GM12878 (cell line): ENCODE results near the gene EPHB2.

Experiments
- CBFB ChIP-seq: IDR thresholded peaks from 2 replicates; pipeline ENCODE4 v1.6.1; 2016; ENCODE audit warnings: antibody characterized with exemption, low read depth
- CEBPB ChIP-seq, 2 experiments: fragments of 150-350 bp in 1 of 2; IDR thresholded peaks; 2 replicates each; pipeline ENCODE4 v1.6.1; 2012 to 2014; ENCODE audit warnings: low read depth in 2 of 2, low read length in 2 of 2, borderline replicate concordance in 1 of 2, inconsistent platforms in 1 of 2
- CTCF ChIP-seq, 3 experiments: IDR thresholded peaks in 2 of 3; conservative IDR thresholded peaks in 1 of 3; 2 replicates each; pipeline ENCODE4 v1.5.1; 2011; ENCODE audit warnings: low read depth in 3 of 3, low read length in 3 of 3, mild to moderate bottlenecking in 3 of 3, control low read depth in 2 of 3, moderate library complexity in 2 of 3, inconsistent platforms in 1 of 3, mixed read lengths in 1 of 3; ENCODE audit not compliant: control insufficient read depth in 2 of 3, insufficient read depth in 1 of 3; ENCODE audit errors: extremely low read depth in 1 of 3
- FOXM1 ChIP-seq: IDR thresholded peaks from 2 replicates; pipeline ENCODE4 v1.6.1; 2012; ENCODE audit warnings: low read depth, mild to moderate bottlenecking, inconsistent platforms, low read length, moderate library complexity
- HDAC2 ChIP-seq: fragments of 200-600 bp; sonication (generic); IDR thresholded peaks from 2 replicates; pipeline ENCODE4 v1.6.1; 2017
- KDM1A ChIP-seq: fragments of 200-600 bp; sonication (generic); IDR thresholded peaks from 2 replicates; pipeline ENCODE4 v1.6.1; 2016; ENCODE audit warnings: borderline replicate concordance
- MYC ChIP-seq: IDR thresholded peaks from 2 replicates; pipeline ENCODE4 v1.6.1; 2011; ENCODE audit warnings: mild to moderate bottlenecking, low read length, moderate library complexity, inconsistent platforms; ENCODE audit not compliant: insufficient read depth, insufficient replicate concordance, insufficient read length, severe bottlenecking
- POLR2A ChIP-seq: IDR thresholded peaks from 2 replicates; pipeline ENCODE4 v1.6.1; 2011; ENCODE audit warnings: low read depth, mild to moderate bottlenecking, low read length
- POLR2AphosphoS5 ChIP-seq: IDR thresholded peaks from 2 replicates; pipeline ENCODE4 v1.6.1; 2011; ENCODE audit warnings: mild to moderate bottlenecking, low read length, inconsistent platforms
- SP1 ChIP-seq: IDR thresholded peaks from one replicate; pipeline ENCODE4 v1.6.1; 2011; ENCODE audit warnings: low read depth, low read length
- ZNF622 ChIP-seq: fragments of 450-650 bp; IDR thresholded peaks from 2 replicates; pipeline ENCODE4 v1.6.1; 2017; ENCODE audit warnings: mild to moderate bottlenecking, inconsistent platforms
- TF ChIP-seq, protein P1 (sequence below): fragments of 450-650 bp; IDR thresholded peaks from 2 replicates; pipeline ENCODE4 v1.6.1; 2017; ENCODE audit warnings: mild to moderate bottlenecking, moderate library complexity

- 0 out of 6 replicates have a peak, but pooled peaks of 1 of the 3 experiments have one; percentile 1 for TF ChIP-seq CTCF (IDR thresholded peaks at IDR 0.05 in 2 of 3, conservative IDR thresholded peaks at IDR 0.05 in 1 of 3; ENCODE audit: control insufficient read depth in 2 of 3, extremely low read depth in 1 of 3, insufficient read depth in 1 of 3, low read depth in 3 of 3, low read length in 3 of 3)
- no peak for TF ChIP-seq SP1
- TF ChIP-seq POLR2A = no peak
- TF ChIP-seq, protein P1, sequence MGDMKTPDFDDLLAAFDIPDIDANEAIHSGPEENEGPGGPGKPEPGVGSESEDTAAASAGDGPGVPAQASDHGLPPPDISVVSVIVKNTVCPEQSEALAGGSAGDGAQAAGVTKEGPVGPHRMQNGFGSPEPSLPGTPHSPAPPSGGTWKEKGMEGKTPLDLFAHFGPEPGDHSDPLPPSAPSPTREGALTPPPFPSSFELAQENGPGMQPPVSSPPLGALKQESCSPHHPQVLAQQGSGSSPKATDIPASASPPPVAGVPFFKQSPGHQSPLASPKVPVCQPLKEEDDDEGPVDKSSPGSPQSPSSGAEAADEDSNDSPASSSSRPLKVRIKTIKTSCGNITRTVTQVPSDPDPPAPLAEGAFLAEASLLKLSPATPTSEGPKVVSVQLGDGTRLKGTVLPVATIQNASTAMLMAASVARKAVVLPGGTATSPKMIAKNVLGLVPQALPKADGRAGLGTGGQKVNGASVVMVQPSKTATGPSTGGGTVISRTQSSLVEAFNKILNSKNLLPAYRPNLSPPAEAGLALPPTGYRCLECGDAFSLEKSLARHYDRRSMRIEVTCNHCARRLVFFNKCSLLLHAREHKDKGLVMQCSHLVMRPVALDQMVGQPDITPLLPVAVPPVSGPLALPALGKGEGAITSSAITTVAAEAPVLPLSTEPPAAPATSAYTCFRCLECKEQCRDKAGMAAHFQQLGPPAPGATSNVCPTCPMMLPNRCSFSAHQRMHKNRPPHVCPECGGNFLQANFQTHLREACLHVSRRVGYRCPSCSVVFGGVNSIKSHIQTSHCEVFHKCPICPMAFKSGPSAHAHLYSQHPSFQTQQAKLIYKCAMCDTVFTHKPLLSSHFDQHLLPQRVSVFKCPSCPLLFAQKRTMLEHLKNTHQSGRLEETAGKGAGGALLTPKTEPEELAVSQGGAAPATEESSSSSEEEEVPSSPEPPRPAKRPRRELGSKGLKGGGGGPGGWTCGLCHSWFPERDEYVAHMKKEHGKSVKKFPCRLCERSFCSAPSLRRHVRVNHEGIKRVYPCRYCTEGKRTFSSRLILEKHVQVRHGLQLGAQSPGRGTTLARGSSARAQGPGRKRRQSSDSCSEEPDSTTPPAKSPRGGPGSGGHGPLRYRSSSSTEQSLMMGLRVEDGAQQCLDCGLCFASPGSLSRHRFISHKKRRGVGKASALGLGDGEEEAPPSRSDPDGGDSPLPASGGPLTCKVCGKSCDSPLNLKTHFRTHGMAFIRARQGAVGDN = no peak
- TF ChIP-seq HDAC2 = no peak
- no peak for TF ChIP-seq CBFB
- TF ChIP-seq CEBPB (IDR thresholded peaks at IDR 0.05; ENCODE audit: borderline replicate concordance in 1 of 2, low read depth in 2 of 2, low read length in 2 of 2) = no peak
- no peak for TF ChIP-seq FOXM1
- TF ChIP-seq KDM1A = no peak
- TF ChIP-seq POLR2AphosphoS5 = no peak
- no peak for TF ChIP-seq MYC
- TF ChIP-seq ZNF622 = no peak
Observed at GRCh38 chr1:22709227-22709626, 1.4 kb upstream of the EPHB2 start.
